ENCODE results near the gene USP7. TPM values are rescaled to one million over a fixed set of nuclear protein-coding genes. Genes with fewer than 3 reads are reported as not detected.

Gene USP7
- polyA plus RNA-seq, 1 experiment = 17.2 TPM

DNA sequence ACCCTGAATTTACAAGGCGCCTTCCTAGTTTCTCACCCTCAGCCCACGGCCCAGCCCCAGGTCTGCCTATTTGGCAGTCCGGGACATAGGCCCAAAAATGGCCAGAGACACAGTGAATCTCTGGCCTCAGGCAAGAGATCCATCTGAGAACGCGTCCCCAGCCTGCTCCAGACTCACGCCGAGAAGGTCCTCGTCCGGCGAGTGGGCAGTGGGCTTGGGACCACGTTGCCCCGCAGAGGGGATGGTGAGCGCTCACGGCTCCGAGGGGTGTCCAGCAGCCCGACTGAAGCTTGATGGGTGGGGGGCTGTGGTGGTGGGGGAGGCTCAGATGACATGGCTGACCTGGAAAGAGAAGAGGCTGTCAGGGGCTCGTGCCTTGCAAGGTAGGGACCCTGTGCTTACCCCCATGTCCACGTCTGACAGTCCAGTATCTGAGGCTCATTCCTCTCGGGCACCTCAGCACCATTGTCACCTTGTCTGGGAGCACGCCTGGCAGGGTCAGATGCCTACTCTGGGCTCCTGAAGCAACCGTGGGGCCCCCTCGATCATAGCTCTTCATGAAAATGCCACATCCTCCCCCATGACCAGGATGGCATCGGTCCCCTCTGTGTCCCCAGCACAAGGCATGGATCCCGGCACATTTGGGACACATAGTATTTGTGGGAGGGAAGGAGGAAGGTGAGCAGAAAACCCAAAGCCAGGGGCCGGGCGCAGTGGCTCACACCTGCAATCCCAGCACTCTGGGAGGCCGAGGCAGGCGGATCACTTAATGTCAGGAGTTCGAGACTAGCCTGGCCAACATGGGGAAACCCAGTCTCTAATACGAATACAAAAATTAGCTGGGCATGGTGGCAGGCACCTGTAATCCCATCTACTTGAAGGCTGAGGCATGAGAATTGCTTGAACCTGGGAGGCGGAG, 104.5 kb downstream of the USP7 start:
- POLR2A ChIA-PET = no interaction called here
- CTCF ChIA-PET = interaction anchor here (1.3 kb wide), 1 partner anchor 8 kb away, joined by 5 read pairs; no protein-coding TSS in a partner anchor
- TF ChIP-seq, protein P1, sequence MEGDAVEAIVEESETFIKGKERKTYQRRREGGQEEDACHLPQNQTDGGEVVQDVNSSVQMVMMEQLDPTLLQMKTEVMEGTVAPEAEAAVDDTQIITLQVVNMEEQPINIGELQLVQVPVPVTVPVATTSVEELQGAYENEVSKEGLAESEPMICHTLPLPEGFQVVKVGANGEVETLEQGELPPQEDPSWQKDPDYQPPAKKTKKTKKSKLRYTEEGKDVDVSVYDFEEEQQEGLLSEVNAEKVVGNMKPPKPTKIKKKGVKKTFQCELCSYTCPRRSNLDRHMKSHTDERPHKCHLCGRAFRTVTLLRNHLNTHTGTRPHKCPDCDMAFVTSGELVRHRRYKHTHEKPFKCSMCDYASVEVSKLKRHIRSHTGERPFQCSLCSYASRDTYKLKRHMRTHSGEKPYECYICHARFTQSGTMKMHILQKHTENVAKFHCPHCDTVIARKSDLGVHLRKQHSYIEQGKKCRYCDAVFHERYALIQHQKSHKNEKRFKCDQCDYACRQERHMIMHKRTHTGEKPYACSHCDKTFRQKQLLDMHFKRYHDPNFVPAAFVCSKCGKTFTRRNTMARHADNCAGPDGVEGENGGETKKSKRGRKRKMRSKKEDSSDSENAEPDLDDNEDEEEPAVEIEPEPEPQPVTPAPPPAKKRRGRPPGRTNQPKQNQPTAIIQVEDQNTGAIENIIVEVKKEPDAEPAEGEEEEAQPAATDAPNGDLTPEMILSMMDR (IDR thresholded peaks at IDR 0.05; ENCODE audit: insufficient read depth, low read depth, low read length) = no peak
- Histone ChIP-seq H3K4me3 (ENCODE audit: low read depth, low read length) (no peak overlapping the region), H3K36me3 (ENCODE audit: control insufficient read depth, insufficient read depth, low read length) (peaks cover 34% of the 10 kb centered on the region), H3K27me3 (ENCODE audit: control insufficient read depth, insufficient read depth, low read length) (no peaks in the 10 kb centered on the region)
- DNase-seq (ENCODE audit: low read depth) = no peak

DNA sequence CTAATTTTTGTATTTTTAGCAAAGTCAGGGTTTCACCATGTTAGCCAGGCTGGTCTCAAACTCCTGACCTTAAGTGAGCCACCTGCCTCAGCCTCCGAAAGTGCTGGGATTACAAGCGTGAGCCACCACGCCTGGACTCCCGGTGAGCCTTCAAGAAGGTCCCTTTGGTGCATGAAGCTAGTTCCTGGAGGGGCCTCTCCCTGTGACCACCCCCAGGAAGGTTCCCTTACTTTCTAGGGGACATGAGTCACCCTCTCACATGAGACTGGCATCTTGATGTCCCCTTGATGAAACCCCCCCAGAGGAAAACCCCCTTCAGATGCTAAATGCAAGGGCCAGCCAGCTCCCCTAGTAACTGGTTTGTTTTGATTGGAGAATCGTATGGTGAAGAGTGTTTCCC, 107.7 kb downstream of the USP7 start:
- H3K36me3 ChIP-seq (ENCODE audit: control insufficient read depth, insufficient read depth, low read length) = peaks cover 38% of the 10 kb centered on the region
- no peak for DNase-seq (ENCODE audit: low read depth)
- ChIA-PET CTCF (interaction anchor here (1.5 kb wide), 1 partner anchor 24 kb away, joined by 4 read pairs; no protein-coding TSS in a partner anchor), POLR2A (no interaction called here)
- no peak overlapping the region for H3K4me3 ChIP-seq (ENCODE audit: low read depth, low read length)
- TF ChIP-seq, protein P1 (IDR thresholded peaks at IDR 0.05; ENCODE audit: insufficient read depth, low read depth, low read length) = no peak
- H3K27me3 ChIP-seq (ENCODE audit: control insufficient read depth, insufficient read depth, low read length) = no peaks in the 10 kb centered on the region

DNA sequence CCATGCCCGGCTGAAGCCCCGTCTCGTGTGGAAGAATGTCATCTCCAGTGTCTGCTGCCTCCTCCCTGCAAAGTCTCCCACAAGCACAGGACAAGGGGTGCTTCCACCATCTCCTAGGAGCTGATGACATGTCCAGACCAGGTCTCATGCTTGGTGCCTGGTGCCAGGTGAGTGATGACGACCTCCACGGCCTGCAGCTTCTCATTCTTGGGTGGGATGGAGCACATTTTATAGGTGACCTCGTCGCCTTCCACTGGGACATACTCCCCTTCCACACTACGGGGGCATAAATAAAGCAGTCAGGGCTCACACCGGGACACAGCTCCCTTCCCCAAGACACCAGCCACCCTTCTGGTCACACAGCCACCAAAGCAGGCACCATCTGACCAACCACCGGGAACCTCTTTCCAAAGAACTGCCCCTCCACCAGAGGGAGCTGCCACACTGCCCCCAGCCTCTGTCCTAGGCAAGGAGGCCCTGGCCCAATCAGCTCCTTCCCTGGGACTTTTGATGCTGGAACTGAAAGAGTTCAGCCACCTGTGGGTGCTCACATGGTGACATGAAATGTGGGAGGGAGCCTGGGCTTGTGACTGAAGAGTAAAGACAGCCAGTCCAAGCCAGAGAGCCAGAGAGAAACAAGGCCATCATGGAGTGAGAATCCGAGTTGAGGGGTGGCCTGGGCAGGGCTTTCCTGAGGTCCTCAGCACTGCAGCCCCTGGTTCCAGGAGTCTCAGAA, 108.5 kb downstream of the USP7 start:
- CTCF ChIA-PET = interaction anchor here (1.5 kb wide), 1 partner anchor 25 kb away, joined by 4 read pairs; no protein-coding TSS in a partner anchor

DNA sequence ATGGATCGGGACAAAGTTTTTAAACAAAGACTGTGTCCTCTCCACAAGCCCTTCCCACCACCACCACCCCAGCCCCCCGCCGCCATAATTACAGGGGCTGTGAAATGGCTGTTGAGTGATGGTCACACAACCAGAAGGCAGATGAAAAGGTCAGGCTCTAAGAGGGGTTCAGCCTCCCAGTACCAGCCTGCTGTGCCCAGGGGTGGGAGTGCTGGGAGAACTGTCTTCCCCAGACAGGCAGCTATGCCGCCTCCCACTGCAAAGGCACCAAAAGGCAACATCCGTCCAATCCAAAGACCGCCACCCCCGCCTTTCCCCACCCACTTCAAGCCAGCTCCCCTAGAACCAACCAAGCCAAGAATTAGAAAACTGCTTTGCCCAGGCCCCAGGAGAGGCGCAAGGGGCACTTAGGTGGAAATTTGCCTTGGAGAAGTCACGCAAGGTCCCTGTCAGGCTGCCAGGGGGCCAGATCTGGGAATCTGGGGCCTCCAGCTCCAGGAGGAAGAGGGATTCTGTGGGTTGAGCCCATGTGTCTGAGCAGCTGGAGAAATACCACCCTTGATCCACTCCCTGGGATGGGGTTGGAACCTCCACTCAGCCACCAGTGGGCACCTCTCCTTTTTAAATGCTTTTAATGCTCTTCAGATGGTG, 109.3 kb downstream of the USP7 start:
- H3K27me3 ChIP-seq (ENCODE audit: control insufficient read depth, insufficient read depth, low read length) = no peaks in the 10 kb centered on the region
- TF ChIP-seq, protein P1 (IDR thresholded peaks at IDR 0.05; ENCODE audit: insufficient read depth, low read depth, low read length) = no peak
- POLR2A ChIA-PET = no interaction called here
- H3K36me3 ChIP-seq (ENCODE audit: control insufficient read depth, insufficient read depth, low read length) = peaks cover 41% of the 10 kb centered on the region
- no peak overlapping the region for H3K4me3 ChIP-seq (ENCODE audit: low read depth, low read length)
- CTCF ChIA-PET = interaction anchor here (5.1 kb wide), 1 partner anchor 26 kb away, joined by 20 read pairs; the partner anchor contains the start of gene LITAFD
- DNase-seq (ENCODE audit: low read depth) = no peak

More for the DNA sequence above, 108.5 kb downstream of the USP7 start:
- no peak for DNase-seq (ENCODE audit: low read depth)
- TF ChIP-seq, protein P1 (IDR thresholded peaks at IDR 0.05; ENCODE audit: insufficient read depth, low read depth, low read length) = peak; percentile 25
- Histone ChIP-seq H3K27me3 (ENCODE audit: control insufficient read depth, insufficient read depth, low read length) (no peaks in the 10 kb centered on the region), H3K36me3 (ENCODE audit: control insufficient read depth, insufficient read depth, low read length) (peaks cover 38% of the 10 kb centered on the region), H3K4me3 (ENCODE audit: low read depth, low read length) (no peak overlapping the region)
- POLR2A ChIA-PET = no interaction called here
